Measurements from ENCODE around the gene PLXNC1.

The PLXNC1 gene

DNA sequence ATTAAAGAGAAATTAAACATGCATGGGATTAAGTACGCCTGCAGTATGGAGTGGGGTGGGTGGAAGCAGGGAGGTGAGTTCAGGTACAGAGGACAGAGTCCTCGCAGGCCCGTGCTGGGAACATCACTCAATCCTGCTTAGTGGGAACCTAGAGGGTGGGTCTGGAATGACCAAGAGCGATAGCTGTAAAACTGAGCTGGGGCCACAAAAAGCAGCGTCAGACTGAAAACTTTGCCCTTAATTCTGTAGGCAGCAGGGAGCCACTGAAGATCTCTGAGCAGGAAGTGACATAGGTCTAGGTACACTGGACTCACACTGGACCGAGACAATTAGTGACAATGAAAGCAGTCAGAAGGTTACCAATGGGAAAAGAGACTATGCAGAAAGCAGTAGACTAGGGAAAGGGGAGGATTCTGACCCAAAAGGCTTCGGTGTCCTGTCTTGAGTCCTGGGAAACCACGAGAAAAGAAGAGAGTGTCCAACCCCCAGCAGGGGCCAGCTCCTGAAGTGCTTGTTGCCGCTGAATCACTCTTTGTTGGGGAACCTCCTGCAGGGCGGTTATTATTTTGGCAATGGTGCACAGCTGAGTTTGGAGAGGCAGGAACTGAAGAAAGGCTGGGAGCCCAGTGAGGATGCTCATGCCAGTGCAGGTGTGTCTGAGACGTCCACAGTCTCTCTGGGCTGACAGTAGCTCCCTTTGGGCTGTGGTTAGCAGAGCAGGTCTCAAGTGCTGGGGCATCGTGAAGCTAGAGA is 97.4 kb downstream of the PLXNC1 start:
- DNase-seq: no peak

DNA sequence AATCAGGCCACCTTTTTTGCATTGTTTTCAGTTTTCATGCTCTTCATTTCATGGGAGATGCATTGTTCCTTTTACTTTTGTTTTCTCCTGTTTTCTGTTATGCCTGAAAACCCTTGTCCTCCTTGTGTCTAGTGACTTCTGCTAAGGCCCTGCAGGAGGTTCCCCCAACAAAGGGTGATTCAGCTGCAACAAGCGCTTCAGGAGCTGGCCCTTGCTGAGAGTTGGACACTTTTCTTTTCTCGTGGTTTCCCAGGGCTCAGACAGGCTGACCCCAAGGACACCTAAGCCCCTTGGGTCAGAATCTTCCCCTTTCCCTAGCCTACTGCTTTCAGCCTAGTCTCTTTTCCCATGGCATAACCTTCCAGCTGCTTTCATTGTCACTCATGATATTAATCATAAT is 98.9 kb downstream of the PLXNC1 start:
- DNase-seq: no peak

DNA sequence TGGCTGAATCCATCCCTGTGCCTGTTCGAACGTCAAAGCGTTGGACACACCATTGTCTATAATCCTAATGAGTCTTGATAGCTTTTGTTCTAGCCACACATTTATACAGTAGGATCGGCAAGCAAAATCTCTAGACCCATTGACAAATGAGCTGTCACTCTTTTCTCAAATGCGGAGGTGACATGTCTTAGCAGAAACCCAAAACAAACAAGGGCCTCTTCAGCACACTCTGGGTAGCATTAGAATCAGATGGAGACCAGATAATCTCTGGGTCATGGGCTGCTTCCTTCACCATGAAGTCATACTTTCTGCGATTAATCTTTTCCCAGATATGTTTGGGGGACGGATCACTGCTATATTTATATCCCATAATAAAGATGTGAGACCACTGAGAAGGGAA is 100.2 kb downstream of the PLXNC1 start:
- no peak for DNase-seq

DNA sequence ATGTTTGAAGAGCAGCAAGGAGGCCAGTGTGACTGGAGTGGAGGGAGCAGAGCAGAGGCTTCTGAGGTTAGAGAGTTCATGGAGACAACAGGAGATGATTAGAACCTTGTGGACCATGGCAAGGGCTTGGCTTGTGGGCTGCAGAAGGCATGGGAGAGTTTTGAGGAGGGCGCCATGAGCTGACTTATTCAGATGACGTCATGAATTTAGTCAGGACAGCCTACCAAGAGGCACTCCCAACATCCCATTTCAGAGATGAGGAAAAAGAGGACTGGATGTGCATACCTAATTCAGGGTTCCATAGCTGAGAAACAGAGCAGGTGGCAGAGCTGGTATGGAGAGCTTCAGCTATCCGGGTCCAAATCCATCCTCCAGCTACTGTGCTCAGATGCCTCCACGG is 101.8 kb downstream of the PLXNC1 start:
- no peak for DNase-seq

DNA sequence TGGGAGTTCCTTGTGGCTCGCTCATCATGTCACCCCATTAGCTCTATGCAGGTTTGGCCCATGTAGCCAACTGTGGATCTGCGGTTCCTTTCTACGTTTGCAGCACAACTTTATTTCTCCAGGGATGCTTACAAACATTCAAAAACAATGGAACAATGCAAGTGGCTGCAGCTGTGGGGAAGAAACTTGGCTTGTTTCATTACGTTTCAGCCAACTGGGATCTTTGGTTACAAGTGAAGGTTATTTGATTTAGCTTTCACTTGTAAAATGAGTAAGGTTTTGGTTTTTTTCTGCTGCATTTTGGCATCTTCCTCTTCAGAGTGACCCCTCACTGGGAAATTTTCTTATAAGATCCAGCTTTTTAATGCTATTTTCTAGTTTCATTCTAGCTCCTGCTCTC is 105.9 kb downstream of the PLXNC1 start:
- no peak for DNase-seq

DNA sequence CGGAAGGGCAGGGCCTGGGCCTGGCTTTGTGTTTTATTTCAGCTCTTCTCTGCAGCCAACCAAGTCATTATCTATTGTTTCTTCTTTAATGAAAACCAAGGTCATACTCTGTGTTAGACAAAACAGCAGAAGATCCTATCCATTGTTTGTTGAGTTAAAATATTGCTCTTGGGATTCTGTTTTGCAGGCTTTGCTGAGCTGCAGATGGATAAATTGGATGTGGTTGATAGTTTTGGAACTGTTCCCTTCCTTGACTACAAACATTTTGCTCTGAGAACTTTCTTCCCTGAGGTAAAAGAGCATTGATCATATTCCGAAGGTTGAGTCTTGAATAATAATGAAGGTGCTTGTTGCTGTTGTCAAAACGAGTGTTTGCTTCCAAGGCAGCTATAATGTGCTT is 106.6 kb downstream of the PLXNC1 start:
- DNase-seq: no peak

DNA sequence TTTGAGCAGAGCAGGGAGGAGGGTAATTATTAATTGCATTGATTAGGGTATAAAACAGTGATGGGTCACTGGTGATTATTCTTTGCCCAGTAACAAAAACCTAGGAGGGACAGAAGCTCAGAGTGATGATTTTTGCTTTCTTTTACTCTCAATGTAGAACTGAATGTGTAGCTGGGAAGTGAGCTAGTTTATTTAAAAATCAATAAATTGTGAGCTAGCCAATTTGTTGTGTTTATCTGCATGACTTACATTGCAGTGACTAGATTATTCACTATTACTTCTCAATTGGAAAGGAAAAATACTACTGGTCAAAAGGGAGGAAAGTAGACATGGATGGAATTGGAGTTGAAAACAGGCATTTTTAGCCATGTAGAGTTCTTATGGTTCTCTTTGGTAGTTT is 107.1 kb downstream of the PLXNC1 start:
- no peak for DNase-seq

DNA sequence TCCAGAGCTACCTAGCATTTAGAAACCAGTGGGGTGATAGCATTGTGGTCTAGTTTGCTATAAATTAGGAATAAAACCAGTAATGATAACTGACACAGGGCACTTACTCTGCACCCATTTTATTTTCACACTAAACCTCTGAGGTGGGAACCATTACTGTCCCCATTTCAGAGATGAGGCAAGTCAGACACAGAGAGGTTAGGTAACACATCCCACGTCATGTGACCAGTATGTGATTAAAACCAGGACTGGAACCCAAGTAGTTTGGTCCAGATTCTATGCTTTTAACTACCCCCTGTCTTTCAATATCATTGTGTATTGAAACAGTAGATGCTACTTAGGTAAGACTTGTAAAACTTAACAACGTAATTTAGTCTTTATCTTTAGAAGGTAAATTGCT is 110.2 kb downstream of the PLXNC1 start:
- no peak for DNase-seq

DNA sequence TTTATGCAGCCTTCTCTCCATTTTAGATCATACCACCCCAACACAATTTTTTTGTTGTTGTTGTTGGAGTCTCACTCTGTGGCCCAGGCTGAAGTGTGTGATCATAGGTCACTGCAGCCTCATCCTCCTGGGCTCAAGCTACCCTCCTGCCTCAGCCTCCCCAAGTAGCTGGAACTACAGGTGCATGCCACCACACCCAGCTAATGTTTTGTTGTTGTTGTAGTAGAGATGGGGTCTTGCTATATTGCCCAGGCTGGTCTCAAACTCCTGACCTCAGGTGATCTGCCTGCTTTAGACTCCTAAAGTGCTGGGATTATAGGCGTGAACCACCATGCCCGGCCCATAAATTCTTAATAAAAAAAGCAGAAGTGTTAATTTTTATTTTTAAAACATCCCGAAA is 111.6 kb downstream of the PLXNC1 start:
- no peak for DNase-seq

DNA sequence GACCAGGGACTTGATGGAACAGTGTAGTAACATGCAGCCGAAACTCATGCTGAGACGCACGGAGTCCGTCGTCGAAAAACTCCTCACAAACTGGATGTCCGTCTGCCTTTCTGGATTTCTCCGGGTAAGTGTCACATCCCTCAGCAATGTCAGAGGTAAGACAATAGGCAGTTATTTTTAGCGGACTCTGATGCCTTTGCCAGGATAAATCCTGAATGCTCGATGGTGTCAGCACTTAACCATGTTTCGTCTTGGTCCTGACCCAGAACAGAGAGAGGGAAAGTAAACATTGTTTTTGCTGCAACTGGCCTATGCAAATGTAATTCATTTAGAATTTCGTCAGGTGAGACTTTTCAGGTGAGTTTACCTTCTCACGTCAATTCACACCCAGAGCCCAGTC is 112.3 kb downstream of the PLXNC1 start:
- no peak for DNase-seq

DNA sequence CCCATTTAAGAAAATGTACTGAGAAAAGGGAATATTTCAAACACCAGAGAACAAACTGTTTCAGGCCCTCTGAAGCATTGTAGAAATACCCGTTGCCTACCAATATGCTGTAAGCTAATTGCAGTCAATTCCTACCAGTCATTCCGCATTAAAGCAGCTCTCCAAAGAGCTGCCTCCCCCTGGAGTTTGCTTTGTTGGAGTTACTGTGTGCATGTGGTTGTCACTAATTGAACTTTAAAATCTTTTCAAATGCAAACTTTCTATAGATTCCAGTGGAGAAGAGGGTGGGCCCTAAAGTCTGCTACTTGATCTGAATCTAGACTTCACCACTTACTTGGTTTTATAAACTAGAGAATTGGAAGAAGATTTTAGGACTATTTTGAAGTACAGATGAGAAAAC is 112.7 kb downstream of the PLXNC1 start:
- no peak for DNase-seq

DNA sequence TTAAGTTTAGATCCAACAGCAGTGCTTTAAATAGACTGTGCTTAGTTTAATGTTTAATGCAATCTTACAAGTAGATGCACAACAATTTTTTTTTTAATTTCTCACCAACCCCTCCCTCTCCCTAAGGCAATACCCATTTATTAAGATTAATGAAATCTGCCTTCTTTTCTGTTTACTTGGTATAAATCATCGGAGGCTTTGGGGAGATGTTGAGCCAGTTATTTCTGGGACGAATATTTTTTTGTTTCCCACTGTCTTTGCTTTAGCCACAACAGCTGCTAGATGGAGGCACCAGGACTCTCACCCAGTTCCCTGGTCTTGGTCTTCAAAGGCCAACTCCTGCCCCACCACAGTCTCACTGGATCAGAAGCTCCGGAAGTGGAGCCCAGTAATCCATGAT is 113.4 kb downstream of the PLXNC1 start:
- no peak for DNase-seq

DNA sequence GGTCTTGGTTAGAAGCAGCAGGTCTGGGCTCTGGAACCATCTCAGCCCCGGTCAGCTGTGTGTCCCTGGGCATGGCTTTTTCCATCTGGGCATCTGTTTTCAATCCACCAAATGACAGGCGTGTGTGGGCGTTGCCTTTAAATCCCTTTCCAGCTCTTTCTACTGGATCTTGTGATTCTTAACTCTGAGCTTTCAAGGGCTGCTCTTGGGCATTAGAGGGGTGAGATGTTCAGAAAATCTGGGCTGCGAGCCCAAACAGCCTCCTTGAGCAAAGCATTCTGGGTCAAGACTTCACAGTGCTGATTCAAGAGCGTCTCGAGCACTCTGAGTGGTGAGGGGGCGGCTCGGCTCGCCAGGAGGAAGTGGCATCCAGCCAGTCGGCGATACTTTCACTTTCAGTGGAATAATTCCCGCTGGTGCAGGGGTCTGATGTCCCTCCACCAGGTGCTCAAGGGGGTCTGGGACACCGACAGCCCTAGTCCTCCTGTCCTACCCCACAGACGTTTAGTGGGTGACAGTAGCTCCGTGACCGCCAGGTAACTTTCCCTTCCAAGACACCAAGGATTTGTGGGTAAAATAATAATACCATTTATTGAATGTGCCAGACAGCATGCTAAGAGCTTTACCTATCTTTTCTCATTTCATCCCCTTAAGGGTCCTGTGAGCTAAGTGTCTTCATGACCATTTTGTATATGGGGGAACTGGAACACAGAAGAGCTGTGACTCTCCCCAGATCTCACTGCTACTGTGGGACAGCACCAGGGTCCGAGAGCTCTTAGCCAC is 114.0 kb downstream of the PLXNC1 start:
- peak; percentile 63 for DNase-seq

DNA sequence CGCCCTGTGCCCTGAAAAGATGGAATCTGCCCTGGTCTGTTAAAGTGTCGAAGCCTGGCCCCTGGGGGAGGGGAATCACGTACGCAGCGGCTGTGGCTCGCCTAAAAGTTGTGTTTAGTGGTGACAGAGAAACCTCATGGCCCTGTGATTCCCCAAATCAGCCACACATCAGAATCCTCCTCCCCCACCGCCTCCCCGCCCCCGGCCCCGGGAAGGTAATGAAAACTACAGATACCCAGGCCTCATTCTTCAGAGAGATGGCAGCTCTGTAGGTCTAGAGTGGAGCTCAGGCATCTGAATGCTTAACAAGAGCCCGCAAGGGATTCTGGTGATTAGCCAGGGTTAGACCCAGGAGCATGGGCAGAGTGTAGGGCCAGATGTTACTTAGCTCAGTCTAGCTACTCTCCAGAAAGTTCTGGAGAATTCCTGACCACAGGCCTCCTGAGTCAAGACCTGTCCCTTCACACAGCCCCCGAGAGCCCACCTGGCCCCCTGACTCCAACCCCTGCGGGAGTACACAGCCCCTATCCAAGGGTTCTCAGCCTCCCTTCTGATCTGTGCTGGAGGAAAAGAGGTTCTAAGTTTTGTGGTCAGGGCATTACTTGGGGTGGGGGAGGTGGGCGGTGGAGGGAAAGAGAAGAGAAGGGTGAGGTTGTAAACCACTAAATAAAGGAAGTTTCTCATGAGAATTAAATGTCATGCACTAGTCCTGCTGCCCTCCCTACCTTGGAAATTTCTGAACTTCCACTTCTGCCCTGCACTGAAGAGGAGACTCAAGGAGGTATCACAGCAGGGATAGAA is 114.8 kb downstream of the PLXNC1 start:
- DNase-seq: peak; percentile 27

DNA sequence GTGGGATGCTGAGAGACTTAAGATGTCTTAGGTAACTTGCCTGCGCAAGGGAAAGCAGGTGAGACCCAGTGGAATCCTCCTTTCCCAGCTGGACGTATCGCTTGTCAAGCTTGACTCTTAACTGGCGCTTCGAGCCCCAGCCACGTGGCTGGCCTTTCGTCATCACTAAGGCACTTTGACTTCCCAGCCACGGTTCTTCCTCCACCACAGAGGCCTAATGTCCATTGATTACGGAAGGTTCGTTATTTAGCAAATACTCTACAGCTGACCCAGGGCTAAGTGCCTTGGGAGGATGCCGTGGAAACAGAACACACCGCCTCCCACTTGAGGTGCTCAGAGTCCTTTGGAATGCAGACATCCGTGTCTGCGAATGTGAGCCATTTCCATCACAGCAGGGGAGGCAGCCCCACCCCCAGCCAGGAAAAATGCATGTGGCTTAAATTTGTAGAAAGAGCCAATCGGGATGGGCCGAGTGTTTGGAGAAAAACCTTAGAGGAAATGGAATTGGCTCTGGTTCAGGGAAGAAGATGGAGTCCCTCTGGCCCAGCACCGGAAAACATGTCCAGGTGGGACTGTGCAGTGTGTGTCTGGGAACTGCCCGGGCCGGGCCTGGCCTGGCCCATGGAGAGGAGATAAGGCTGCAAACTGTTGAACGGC is 115.7 kb downstream of the PLXNC1 start:
- no peak for DNase-seq

DNA sequence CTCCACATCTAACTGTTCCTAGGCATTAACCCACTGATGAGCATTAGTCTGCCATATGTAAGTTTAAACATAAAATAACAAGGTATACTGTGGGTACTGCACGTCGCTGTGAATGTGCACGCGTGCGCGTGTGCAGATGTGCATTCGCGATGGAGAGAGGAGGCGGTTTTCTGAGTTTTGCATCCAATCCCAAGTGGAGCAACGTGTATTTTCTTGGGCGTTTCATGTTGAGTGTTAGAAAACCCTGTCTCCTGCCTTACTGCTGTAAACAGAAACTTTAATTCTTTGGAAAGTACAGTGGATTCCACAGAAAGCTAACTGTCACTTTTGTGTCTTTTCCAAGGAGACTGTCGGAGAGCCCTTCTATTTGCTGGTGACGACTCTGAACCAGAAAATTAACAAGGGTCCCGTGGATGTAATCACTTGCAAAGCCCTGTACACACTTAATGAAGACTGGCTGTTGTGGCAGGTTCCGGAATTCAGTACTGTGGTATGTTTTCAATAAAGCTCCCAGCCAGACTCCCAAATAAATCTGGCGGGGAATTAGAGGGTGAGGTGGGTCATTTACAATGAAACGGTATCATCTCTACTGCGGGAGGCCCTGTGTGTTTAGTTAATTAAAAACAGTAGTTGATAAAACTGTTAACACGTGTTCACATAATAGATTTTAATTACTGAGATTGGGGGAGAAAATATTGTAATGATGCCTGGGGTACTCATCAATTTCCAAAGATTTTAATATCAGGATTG is 116.5 kb downstream of the PLXNC1 start:
- DNase-seq: no peak

DNA sequence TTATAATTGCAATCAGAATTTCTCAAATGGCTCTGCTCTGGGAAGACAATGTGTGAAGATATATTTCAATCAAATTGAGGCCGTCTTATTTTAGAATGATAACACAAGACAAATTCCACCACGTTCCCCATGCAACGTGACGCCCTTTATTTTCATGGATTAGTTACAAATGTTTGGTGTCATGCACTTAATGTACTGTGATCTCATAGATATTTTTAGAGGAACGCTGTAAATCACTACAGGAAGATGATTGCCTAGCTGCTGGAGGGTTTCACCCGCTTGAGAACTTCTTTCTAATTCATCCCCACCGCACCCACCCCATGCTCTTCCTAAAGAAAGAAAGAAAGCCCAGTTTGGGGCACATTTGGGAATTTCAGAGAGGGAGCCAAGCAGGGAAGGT is 117.2 kb downstream of the PLXNC1 start:
- DNase-seq: no peak

DNA sequence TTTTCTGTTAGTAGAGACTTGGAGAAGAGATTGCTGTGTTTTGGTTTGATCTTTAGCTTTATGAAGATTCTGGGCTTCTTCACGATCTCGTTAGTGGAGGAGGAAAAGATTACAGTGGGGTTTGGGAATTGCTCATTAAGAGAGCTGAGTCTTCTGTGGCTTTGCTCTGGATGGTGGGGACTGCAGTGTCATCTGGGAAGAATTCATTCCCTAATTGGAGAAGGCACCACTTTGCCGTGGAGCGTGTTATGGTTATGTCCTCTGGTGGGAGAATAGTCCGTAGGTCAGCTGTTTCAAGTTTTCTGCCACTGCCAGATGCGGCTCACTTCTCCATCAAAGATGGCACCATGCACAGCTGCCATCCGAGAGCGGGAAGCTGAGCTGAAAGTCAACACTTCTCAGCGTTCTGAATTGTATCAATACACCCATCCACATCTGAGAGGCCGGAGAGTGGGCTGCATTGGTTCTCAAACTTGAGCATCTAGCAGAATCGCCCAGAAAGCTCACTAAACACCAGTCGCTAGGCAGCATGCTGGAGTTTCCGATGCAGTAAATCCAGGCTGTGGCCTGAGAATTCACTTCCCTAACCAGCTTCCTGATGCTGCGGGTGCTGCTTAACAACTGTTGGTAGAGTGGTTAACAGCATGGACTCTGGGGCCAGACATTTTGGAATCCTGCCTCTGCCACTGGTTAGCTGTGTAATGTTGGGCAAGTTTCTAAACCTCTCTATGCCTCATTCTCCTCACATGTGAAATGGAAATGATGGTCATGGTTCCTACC is 117.8 kb downstream of the PLXNC1 start:
- DNase-seq: no peak

DNA sequence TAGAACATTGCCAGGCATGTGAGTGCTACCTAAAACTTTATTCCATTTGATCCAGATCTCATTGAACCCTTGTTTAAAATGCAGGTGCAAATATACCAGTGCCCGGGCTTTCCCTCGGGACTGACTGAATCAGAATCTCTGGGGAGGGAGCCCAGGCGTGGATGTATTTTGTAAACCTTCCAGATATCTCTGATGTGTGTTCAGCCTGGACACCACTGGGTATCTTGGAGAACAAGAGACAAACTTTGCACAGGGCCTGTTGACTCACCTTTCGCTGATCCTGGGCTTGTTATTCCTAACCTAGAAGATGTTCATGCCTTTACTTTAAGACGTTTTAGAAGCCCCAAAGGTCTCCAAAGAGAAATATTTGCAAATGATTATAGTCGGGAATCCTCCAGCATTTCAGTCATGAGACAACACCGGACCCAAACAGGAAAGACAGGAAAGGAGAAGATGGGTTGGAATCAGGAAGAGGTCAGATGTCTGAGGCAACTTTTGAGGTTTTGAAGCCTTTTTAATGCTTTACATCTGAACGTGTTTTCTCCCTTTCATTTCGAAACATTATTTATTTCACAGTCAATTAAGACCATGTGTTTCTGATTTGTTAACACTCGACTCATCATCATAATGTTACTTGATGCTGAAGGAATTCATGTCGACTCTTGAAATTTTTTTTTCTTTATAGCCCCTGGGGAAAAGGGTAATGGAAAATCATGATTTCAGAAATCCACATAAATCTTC is 118.6 kb downstream of the PLXNC1 start:
- DNase-seq: no peak

DNA sequence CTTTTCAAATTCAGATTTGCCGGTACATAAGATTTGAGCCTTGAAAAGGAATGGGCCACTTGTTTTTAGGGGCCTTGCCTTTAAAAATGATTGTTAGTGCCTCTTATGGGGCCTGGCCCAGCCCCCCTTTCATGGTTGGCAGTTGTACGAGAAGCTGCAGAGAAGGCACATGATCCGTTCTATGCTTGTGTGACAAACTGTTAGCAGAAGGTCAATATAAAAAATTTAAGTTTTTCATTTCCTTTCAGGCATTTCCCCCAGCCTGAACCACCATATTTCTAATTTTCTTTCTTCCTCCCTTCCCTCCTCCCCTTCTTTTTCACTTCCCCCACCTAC is 119.1 kb downstream of the PLXNC1 start:
- no peak for DNase-seq

DNA sequence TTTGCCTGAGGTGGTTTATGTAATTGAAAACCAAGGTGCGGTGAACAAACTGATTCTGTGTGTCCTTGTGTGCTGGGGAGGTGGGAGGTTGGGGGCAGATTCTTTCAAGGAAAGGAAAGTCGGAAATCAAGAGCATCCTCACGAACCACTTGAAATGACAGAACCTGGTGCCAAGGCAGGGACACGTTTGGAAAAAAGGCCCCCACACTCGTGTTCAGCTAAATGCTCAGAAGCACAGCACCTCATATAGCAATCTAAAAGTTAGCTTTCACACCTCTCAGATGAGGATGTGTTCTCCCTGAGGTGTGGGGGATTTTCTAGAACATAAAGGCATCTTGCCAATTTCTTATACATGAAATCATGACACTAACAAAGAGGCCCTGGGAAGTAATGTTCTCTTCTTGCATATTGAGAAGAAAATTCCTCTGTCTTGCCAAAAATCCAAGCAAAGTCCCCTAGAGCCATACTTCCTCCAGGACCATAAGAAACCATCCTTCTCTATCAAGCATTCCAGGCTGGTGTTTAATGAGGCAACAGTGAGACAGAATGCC is 119.6 kb downstream of the PLXNC1 start:
- no peak for DNase-seq

Data from activated effector memory CD4-positive, alpha-beta T cell treated with Interleukin-2 at 50 U/mL for 16 hours (primary cell).